Measurements from ENCODE around the gene PRKN.

The PRKN gene

DNA sequence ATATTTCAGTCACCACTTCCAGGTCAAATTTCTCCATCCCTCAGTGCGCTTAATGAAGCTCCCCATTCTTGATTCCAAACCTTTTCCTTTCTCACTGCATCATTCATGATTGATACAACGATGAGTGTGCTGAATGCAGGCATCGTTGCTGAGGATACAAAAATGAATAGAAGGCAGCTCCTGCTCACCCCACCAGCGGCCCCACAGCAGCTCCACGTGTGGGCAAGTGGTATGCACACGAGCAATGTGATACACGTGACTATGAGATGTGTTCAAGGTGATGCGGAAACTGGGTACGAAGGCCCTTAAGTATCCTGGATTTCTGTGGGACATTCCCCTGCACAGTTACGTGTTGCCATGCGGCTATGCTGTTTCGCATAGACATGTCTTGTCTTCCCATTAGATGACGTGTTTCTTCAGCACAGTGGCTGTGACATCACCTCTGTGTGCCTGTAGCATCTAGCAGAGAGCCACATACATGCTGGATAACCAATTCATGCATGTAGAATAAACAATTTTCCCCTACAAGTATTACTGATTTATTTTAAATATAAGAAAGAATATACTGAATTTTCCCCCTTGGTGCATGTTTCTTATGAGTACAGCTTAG lies 1193.2 kb downstream of the PRKN start:
- H3K4me3 ChIP-seq (ENCODE audit: low read depth, low read length), result no peak overlapping the region
- TF ChIP-seq, protein P1, sequence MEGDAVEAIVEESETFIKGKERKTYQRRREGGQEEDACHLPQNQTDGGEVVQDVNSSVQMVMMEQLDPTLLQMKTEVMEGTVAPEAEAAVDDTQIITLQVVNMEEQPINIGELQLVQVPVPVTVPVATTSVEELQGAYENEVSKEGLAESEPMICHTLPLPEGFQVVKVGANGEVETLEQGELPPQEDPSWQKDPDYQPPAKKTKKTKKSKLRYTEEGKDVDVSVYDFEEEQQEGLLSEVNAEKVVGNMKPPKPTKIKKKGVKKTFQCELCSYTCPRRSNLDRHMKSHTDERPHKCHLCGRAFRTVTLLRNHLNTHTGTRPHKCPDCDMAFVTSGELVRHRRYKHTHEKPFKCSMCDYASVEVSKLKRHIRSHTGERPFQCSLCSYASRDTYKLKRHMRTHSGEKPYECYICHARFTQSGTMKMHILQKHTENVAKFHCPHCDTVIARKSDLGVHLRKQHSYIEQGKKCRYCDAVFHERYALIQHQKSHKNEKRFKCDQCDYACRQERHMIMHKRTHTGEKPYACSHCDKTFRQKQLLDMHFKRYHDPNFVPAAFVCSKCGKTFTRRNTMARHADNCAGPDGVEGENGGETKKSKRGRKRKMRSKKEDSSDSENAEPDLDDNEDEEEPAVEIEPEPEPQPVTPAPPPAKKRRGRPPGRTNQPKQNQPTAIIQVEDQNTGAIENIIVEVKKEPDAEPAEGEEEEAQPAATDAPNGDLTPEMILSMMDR (IDR thresholded peaks at IDR 0.05; ENCODE audit: low read depth, low read length), result no peak

DNA sequence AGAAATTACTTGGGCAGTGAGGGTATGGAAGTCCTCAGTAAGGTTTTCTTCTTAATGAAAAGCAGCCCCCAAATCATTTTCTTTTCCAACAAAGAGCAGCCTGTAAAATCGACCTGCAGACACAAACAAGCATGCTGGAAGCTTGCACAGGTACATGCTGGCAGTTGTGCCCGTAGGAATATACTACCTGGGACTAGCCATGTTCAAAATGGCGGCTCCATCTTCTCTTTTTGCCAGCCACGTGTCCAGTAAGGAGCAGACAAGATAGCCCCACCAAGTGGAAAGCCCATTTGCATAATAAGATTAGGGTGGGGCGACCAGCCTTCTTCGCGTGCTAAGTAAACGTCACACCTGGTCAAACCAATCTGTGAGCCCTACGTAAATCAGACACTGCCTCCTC lies 1194.3 kb downstream of the PRKN start:
- TF ChIP-seq, protein P1 (IDR thresholded peaks at IDR 0.05; ENCODE audit: low read depth, low read length), result no peak
- no peak overlapping the region for H3K4me3 ChIP-seq (ENCODE audit: low read depth, low read length)

DNA sequence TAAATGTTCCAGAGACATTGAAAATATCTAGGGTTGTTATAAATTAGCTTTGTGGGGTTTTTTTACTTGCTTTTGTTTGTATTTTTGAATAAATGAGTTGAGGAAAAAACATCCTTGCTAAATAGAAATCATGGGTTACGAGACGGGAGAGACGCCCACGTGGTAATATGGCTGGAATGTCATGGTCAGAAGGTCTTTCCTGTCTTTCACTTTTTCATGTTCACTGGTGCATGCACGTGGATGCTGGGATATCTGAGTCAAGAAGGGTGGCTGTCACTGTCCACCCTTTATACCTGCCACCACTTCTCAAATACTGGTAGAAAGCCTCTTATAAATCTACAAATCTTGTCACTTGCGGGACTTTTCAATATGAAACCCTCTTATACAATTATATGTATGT lies 1195.0 kb downstream of the PRKN start:
- no peak overlapping the region for H3K4me3 ChIP-seq (ENCODE audit: low read depth, low read length)
- TF ChIP-seq, protein P1 (IDR thresholded peaks at IDR 0.05; ENCODE audit: low read depth, low read length), result no peak

DNA sequence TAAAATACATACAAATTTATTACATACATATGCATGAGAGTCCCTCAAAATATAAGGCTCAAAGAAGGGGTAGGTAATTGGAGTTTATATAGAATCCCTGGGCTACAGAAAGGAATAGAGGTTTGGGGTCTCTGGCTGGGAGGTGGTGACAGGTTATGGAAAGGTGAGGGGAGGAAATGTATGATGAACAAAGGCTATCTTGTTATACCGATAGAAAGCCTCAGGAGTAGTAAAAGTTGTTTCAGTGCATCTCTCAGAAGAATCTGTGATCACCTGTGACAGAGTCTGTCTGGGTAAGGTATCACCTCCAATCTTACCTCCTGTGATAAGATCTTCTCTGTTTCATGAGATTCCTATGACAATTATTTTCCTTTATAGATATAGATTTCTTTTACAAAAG lies 1200.8 kb downstream of the PRKN start:
- no peak overlapping the region for H3K4me3 ChIP-seq (ENCODE audit: low read depth, low read length)
- TF ChIP-seq, protein P1 (IDR thresholded peaks at IDR 0.05; ENCODE audit: low read depth, low read length), result no peak

DNA sequence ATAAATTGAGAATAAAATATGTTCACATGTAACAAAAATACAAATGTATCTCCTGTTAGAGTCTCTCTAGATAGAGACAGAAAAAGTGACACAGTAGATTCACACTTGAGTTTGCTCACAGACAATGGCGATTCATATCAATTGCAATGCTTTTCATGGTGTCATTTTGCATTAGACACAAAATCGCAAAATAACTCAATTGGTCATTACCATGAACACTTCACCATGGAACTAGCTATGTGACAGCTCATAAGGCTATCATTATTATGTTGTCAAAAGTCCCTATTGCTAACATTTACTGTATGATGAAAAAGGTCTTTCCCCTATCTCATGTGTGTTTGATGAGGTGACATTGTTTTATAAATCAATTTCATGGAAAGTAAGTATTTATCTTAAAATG lies 1204.2 kb downstream of the PRKN start:
- TF ChIP-seq, protein P1 (IDR thresholded peaks at IDR 0.05; ENCODE audit: low read depth, low read length), result no peak
- no peak overlapping the region for H3K4me3 ChIP-seq (ENCODE audit: low read depth, low read length)

DNA sequence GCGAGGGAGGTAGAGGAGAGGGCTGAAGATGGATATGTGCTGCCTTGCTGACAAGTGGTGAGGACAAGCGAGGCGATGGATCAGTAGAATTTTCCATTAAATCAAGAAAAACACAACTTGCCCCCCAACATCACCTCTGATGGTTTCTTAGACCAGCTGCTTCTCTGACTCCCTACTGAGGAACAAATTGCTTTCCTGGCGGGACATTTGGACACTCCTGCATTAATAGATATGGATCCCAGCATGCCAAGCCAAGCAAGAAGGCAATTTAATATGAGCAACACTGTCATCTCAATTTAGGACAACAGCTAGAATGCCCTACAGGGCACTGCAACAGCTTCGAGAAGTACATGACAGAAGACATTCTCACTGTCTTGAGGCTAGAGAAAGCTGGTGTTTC lies 1205.3 kb downstream of the PRKN start:
- no peak overlapping the region for H3K4me3 ChIP-seq (ENCODE audit: low read depth, low read length)
- TF ChIP-seq, protein P1 (IDR thresholded peaks at IDR 0.05; ENCODE audit: low read depth, low read length), result no peak

DNA sequence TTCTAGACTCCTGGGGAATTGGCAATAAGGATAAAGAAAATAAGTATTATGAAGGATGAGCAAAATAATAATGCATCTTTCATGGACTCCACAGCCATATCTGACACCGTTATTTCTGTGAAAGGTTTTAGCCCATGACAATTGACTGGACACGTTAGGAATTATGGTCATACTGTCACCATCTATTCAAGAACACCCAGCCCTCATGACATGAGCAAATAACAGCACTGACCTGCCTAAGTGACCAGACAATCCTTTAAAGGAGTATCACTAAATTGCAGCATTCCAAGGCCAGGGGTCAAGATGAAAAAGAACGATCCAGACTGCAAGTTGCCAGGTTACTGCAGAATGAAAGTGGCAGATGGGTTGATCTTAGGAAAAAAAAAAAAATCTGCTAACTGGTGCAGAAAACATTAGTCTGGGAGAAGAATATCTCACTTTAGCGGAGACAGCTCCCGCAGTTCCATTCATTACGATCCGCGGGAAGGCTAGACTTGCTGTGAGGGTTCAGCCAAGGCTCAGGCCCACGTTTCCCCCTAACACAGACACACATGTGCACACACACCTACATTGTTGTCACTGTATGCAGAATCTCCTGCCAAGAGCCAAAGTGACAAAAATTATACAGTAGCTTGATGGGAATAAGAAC lies 1216.0 kb downstream of the PRKN start:
- TF ChIP-seq, protein P1 (IDR thresholded peaks at IDR 0.05; ENCODE audit: low read depth, low read length), result no peak
- H3K4me3 ChIP-seq (ENCODE audit: low read depth, low read length), result no peak overlapping the region

Data from WI38 (cell line).